Measurements from ENCODE around the gene TIMM22.

DNA sequence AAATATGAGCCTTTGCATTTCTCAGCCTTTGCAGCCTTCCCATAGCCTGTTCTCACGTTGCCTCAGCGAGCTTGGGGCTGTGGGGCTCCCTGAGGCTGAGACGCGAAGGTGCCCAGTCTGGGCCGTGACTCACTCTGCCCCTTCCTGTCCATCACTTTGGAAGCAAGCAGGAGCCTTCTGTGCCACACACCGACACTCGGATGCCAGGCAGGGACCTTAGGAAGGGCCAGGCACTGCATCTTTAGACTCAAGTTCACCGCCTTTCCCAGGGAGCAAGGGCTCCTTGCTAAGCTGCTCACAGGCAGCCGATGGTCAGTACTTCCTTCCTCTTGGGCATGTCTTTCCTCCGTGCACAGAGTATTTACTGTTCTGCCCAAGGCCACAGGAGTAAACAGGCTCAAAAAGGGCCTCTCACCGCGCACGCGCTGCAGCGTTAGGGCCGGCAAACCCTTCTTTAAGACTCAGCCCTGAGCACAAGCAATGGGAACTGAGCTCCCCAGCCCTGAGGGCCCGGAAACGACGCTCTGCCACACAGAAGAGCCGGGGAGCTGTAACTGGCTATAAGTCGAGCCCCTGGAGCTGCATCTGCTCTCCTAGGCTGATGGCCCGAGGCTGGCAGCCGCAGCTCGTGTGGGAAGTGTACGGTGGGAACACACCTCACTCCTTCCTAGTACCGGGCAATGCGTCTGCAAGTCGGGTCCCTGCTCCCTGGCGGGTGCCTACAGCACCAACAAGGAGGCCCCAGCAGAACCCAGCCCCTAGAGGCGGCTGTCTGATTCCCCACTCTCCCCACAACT is 7.2 kb downstream of the TIMM22 start:
- TF ChIP-seq MZF1 (tag by site-specific recombination; IDR thresholded peaks at IDR 0.05; ENCODE audit: borderline replicate concordance), result no peak
- TF ChIP-seq ZNF768 (tag by site-specific recombination; IDR thresholded peaks at IDR 0.05), result no peak
- no peak for TF ChIP-seq ZNF23 (tag by site-specific recombination; IDR thresholded peaks at IDR 0.05; ENCODE audit: borderline replicate concordance)
- TF ChIP-seq, protein P1, sequence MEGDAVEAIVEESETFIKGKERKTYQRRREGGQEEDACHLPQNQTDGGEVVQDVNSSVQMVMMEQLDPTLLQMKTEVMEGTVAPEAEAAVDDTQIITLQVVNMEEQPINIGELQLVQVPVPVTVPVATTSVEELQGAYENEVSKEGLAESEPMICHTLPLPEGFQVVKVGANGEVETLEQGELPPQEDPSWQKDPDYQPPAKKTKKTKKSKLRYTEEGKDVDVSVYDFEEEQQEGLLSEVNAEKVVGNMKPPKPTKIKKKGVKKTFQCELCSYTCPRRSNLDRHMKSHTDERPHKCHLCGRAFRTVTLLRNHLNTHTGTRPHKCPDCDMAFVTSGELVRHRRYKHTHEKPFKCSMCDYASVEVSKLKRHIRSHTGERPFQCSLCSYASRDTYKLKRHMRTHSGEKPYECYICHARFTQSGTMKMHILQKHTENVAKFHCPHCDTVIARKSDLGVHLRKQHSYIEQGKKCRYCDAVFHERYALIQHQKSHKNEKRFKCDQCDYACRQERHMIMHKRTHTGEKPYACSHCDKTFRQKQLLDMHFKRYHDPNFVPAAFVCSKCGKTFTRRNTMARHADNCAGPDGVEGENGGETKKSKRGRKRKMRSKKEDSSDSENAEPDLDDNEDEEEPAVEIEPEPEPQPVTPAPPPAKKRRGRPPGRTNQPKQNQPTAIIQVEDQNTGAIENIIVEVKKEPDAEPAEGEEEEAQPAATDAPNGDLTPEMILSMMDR (tag by site-specific recombination; IDR thresholded peaks at IDR 0.05), result no peak
- no peak for TF ChIP-seq ZNF175 (tag by site-specific recombination; IDR thresholded peaks at IDR 0.05)
- no peak for TF ChIP-seq HOXD13 (CRISPR knock-in tag; IDR thresholded peaks at IDR 0.05; ENCODE audit: borderline replicate concordance)

All from HEK293 (cell line).